C4-2B (cell line): ENCODE results near the gene SMG6.

Experiments
- H3K27ac ChIP-seq: fragments of 450-650 bp; 2 replicates; pipeline ENCODE4 v1.5.1; 2017
- ZFX ChIP-seq: fragments of 450-650 bp; IDR thresholded peaks from 2 replicates; pipeline ENCODE4 v1.6.1; 2017
- TF ChIP-seq, protein P1 (sequence below): fragments of 450-650 bp; conservative IDR thresholded peaks from 2 replicates; pipeline ENCODE4 v1.5.1; 2017; ENCODE audit warnings: mild to moderate bottlenecking

SMG6 gene

DNA sequence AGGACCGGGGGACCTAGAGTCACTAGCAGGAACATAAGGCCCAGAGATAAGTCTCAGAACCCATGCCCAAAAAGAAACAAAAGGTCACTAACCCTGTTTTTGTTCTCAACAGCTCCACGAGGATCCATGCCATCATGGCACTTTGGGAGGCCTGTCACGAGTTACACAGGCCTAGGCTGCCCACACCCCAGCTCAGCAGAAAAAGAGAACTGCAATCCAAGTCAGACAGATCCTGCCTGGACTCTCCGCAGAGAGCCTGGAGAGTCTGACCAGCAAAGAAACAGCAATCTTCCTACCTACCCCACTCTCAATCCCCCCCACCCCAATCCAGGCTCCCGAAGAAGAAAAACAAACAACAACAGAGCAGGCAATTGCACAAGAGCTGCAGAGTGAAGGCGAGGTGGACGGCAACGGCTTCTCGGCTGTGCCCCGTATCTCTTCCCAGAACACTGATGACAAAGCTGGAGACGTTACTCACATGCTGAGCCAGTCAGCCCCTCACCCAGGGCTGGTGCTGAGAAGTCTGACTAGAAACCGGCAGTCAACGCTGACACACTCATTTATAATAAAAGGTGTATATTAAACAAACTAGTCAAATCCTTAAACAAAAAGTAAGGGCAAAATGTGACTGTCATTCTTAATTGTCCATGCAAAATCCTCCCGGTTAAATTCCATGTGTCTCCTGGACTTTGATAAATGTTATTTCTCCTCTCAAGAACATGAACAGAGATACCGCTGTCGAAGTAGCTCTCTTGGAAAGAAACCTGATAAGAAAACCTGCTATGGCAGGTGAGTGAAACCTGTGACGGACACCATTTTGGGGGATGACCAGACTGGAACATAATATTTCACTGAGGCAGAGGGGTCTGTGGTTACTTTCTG is 89.3 kb downstream of the SMG6 start:
- TF ChIP-seq ZFX = no peak
- TF ChIP-seq, protein P1, sequence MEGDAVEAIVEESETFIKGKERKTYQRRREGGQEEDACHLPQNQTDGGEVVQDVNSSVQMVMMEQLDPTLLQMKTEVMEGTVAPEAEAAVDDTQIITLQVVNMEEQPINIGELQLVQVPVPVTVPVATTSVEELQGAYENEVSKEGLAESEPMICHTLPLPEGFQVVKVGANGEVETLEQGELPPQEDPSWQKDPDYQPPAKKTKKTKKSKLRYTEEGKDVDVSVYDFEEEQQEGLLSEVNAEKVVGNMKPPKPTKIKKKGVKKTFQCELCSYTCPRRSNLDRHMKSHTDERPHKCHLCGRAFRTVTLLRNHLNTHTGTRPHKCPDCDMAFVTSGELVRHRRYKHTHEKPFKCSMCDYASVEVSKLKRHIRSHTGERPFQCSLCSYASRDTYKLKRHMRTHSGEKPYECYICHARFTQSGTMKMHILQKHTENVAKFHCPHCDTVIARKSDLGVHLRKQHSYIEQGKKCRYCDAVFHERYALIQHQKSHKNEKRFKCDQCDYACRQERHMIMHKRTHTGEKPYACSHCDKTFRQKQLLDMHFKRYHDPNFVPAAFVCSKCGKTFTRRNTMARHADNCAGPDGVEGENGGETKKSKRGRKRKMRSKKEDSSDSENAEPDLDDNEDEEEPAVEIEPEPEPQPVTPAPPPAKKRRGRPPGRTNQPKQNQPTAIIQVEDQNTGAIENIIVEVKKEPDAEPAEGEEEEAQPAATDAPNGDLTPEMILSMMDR = no peak
- H3K27ac ChIP-seq = no peak overlapping the region

DNA sequence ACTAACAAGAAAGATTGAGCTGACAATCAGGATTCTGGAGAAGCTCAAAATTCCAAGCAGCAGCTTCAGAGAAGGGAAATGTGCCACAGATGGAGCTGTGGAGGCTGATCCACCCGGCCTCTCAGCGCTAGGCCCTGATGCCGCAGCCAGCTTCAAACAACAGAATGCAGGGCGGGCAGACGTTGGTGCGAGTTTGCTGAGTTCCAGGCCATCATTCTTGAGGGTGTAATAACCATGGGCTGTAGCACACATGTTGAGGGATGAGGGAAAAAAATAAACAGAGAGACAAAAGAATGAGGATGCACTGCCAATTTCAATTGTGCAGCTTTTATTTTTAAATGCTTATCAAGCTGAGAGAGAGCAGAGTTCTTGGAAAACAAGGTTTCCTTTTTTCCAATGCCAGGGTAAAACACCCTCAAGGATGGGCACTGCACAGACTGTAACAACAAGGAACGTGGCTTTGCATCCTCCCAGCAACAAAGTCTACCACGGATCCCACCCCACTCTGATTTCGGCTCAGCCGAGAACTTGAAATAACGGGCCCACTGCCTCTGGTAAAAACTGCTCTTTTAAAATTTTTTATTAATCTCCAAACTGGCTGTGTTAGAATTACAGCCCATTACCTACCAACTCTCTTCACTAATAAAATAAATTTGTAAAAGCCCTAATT is 90.2 kb downstream of the SMG6 start:
- no peak for TF ChIP-seq ZFX
- TF ChIP-seq, protein P1 = no peak
- H3K27ac ChIP-seq = no peak overlapping the region

DNA sequence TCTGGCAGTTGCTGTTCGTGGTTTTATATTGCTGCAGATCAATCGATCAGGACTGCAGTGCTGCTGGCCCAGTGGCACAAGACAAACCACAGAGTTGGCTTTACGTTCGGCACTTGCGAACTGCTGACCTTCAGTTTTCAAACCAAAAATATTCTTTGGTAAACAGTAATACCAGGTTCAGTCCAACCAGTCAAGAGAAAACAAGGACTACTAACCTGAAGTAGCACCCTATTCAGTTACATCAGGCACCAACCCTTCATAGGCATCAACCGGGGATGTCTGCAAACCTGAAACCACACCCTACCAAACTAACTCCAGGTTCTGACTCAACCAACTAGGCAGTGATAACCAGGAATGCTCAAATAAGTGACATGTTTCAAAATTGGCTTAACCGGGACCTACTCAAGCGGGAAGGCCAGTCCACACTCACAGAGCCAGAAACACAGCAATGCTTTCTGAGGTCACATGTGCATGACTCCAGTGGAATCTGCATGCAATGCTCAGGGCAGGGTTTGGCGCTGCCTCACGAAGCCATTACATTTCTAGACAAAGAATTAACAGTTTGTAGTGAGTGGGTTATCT is 91.1 kb downstream of the SMG6 start:
- H3K27ac ChIP-seq = no peak overlapping the region

DNA sequence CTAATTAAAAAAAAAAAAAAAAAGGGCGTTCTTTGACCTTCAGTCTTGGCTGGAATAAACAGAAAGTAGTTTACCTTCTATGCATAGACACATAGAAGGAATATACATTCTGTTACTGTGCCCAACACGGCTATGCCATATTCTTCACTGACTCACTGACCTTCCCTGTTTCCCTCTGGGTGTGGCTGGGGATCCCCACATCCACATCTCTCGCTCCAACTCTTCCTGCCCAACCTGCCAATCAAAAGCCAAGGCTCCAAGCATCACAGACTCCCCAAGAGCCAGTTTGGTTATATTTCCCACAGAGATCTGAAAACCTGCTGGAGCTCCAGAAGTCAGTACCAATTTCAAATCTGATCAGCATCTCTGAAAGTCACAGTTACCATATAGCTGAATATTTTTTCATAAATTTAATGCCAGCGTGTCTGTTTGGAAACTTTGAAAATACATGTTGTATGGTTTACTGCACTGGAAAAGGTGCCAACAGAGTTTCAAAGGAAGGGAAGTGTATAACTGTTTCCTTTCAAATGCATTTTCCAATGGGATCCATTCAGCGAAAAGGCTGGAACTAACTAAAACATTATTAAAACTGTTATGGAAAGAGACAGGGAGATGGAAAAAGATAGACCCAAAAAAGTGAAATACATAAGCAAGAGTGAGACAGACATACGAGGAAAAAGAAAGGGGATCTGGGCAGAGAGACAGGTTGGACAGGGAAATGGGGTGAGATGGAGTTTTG is 91.8 kb downstream of the SMG6 start:
- TF ChIP-seq, protein P1 = no peak
- TF ChIP-seq ZFX = no peak
- no peak overlapping the region for H3K27ac ChIP-seq

More for the DNA sequence above, 91.1 kb downstream of the SMG6 start:
- TF ChIP-seq, protein P1 = no peak
- TF ChIP-seq ZFX = no peak

DNA sequence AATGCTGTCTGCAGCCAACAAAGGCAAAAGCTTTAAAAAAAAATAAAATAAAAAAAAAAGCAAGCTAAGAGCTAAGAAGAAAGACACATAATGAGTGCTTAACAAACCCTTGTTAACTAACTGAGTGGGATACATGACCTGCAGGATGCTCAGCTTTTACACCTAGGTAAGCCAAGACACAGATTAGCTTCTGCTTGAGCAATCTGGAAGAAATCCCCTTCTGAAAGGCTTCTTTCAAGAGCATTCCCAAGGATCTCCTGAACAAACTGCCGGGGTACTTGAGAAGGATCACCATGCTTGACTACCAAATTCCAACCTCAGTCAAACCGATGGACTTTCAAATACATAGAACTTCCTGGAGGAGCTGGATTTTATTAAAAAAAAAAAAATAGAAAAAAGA is 92.9 kb downstream of the SMG6 start:
- no peak overlapping the region for H3K27ac ChIP-seq

DNA sequence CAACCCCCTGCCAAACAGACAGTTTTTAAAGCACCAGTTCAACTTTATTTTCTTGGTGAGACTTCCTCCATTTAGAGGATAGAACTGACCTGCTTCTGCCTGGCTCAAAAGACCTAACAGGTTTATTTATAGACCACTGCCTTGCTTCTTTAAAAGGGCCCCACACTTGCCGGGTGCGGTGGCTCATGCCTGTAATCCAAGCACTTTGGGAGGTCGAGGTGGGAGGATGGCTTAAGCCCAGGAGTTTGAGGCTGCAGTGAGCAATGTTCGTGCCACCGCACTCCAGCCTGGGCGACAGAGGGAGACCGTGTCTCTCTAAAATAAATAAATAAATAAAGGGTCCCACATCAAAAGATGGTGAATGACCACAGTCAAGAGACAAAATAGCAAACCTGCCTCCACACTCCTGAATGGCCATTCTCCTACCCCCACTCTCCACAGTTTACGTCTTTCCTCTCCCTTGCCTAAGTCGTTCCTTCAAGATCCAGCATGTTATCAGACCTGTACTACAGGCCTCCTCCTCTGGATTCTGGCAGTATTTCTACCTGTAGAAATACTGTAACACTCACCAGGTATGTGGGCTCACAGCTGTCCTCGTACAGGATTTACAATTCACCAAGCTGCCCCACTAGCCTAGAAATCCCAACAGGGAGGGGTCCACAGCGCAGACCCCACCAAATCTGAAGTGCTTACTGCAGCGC is 95.6 kb downstream of the SMG6 start:
- TF ChIP-seq, protein P1 = no peak
- no peak for TF ChIP-seq ZFX
- no peak overlapping the region for H3K27ac ChIP-seq

More for the DNA sequence above, 92.9 kb downstream of the SMG6 start:
- TF ChIP-seq ZFX = no peak
- TF ChIP-seq, protein P1 = no peak
